B cell (primary cell): ENCODE data around the gene OLIG2. TPM values are rescaled to one million over a fixed set of nuclear protein-coding genes. Genes with fewer than 3 reads are reported as not detected.

Source experiments
- ATAC-seq: fragments of 200-7000 bp; cut with Tn5 transposase; one replicate; pipeline ENCODE4 v1.10.0; 2021; ENCODE audit warnings: low read depth, mild to moderate bottlenecking, moderate number of reproducible peaks, moderate library complexity
- CTCF ChIA-PET: fragments of 350-600 bp; sonication (Branson Sonifier 250); formaldehyde crosslinking; loops from one replicate; lab custom pipeline; 2021; ENCODE audit warnings: antibody characterized with exemption, inconsistent platforms; lab: Charles Lee
- POLR2A ChIA-PET: fragments of 350-600 bp; sonication (Branson Sonifier 250); formaldehyde crosslinking; loops from one replicate; lab custom pipeline; 2021; ENCODE audit warnings: antibody characterized with exemption; lab: Charles Lee
- DNase-seq: peaks from one replicate; pipeline ENCODE4 v3.0.0; 2013
- H2AFZ ChIP-seq: 2 replicates; pipeline ENCODE4 v1.6.1; 2012; ENCODE audit warnings: mild to moderate bottlenecking, low read depth, low read length; ENCODE audit not compliant: insufficient read depth, poor library complexity, severe bottlenecking
- H3K27ac ChIP-seq, 2 donors: 1 replicate in 1 of 2; 2 replicates in 1 of 2; pipeline ENCODE4 v1.5.1; 2012 to 2013; ENCODE audit warnings: low read length in 2 of 2, mild to moderate bottlenecking in 2 of 2, moderate library complexity in 1 of 2
- H3K27me3 ChIP-seq, 4 experiments: fragments of 200-600 bp in 1 of 4; sonication (generic) in 1 of 4; replicated peaks in 1 of 4; 1 replicate in 2 of 4; 2 replicates in 2 of 4; pipeline versions ENCODE4 v1.6.1 to v1.7.0; 2013 to 2016; ENCODE audit warnings: low read length in 3 of 4, mild to moderate bottlenecking in 2 of 4, mixed read lengths in 1 of 4, moderate library complexity in 1 of 4; ENCODE audit not compliant: insufficient read depth in 4 of 4, control insufficient read depth in 3 of 4; ENCODE audit errors: control extremely low read depth in 1 of 4
- H3K36me3 ChIP-seq, 2 experiments: replicated peaks in 1 of 2; 1 replicate in 1 of 2; 2 replicates in 1 of 2; pipeline versions ENCODE4 v1.6.1 to v1.7.1; 2013; ENCODE audit warnings: low read length in 1 of 2; ENCODE audit not compliant: insufficient read depth in 2 of 2, control insufficient read depth in 1 of 2; ENCODE audit errors: control extremely low read depth in 1 of 2, extremely low read depth in 1 of 2
- H3K4me1 ChIP-seq, 2 donors: fragments of 200-600 bp in 1 of 2; sonication (generic) in 1 of 2; 1 replicate in 1 of 2; 2 replicates in 1 of 2; pipeline versions ENCODE4 v1.5.1 to v1.6.1; 2013 to 2017; ENCODE audit warnings: low read length in 2 of 2; ENCODE audit not compliant: control insufficient read depth in 2 of 2, insufficient read depth in 2 of 2
- H3K4me2 ChIP-seq: replicated peaks from 2 replicates; pipeline ENCODE3; 2012; ENCODE audit warnings: mild to moderate bottlenecking, low read depth, low read length; ENCODE audit not compliant: poor library complexity, severe bottlenecking
- H3K4me3 ChIP-seq, 5 experiments: fragments of 200-600 bp in 1 of 5; sonication (generic) in 1 of 5; 1 replicate in 3 of 5; 2 replicates in 2 of 5; pipeline versions ENCODE4 v1.5.1 to v1.7.0; 2011 to 2016; ENCODE audit warnings: low read length in 4 of 5, mild to moderate bottlenecking in 4 of 5, low read depth in 2 of 5, control low read depth in 1 of 5, moderate library complexity in 1 of 5; ENCODE audit not compliant: insufficient read depth in 1 of 5; ENCODE audit errors: control extremely low read depth in 1 of 5, extremely low read depth in 1 of 5
- H3K79me2 ChIP-seq: fragments of 200-600 bp; sonication (generic); one replicate; pipeline ENCODE4 v1.6.0; 2016; ENCODE audit warnings: low read length; ENCODE audit not compliant: control insufficient read depth, insufficient read depth
- H3K9ac ChIP-seq: fragments of 200-600 bp; sonication (generic); 2 replicates; pipeline ENCODE4 v1.6.1; 2017; ENCODE audit warnings: mild to moderate bottlenecking, low read length, moderate library complexity
- H3K9me3 ChIP-seq, 3 donors: one replicate each; pipeline versions ENCODE4 v1.6.1 to v1.7.1; 2013; ENCODE audit warnings: low read length in 2 of 3; ENCODE audit not compliant: control insufficient read depth in 2 of 3, insufficient read depth in 1 of 3; ENCODE audit errors: control extremely low read depth in 1 of 3
- H4K20me1 ChIP-seq: 2 replicates; pipeline ENCODE4 v1.6.0; 2012; ENCODE audit warnings: mild to moderate bottlenecking, low read length; ENCODE audit not compliant: insufficient read depth, control insufficient read depth, poor library complexity, severe bottlenecking
- H3K27ac Mint-ChIP-seq: one replicate; pipeline ENCODE4 v1.8.0; 2021; ENCODE audit warnings: mixed read lengths
- H3K27me3 Mint-ChIP-seq: one replicate; pipeline ENCODE4 v1.8.0; 2021; ENCODE audit warnings: mixed read lengths
- H3K4me1 Mint-ChIP-seq: one replicate; pipeline ENCODE4 v1.8.0; 2021; ENCODE audit warnings: mixed read lengths
- H3K4me3 Mint-ChIP-seq: one replicate; pipeline ENCODE4 v1.8.0; 2021; ENCODE audit warnings: mixed read lengths
- H3K9me3 Mint-ChIP-seq: one replicate; pipeline ENCODE4 v1.8.0; 2022; ENCODE audit warnings: mixed read lengths; ENCODE audit not compliant: insufficient read depth
- EZH2 ChIP-seq: IDR thresholded peaks from 2 replicates; pipeline ENCODE4 v1.6.1; 2012; ENCODE audit warnings: borderline replicate concordance, low read depth, mild to moderate bottlenecking, moderate library complexity, low read length; ENCODE audit not compliant: insufficient read depth, poor library complexity, severe bottlenecking
- WGBS: methylation state at CpG from one replicate; pipeline ENCODE4 v1.1.5; 2013; ENCODE audit warnings: missing lambda C conversion rate; ENCODE audit not compliant: insufficient coverage; 5-methylcytosine and 5-hydroxymethylcytosine counted together
- intact Hi-C: fragments of 100-400 bp; cut with micrococcal nuclease; formaldehyde crosslinking; loops from one replicate; pipeline ENCODE4 v1.10.0; 2022
- polyA plus RNA-seq: library from polyadenylated mRNA; depleted of rRNA; stranded (reverse); fragments of >200 nt; gene quantifications from 2 replicates; pipeline ENCODE4 v1.2.3, GENCODE V29; 2012
- total RNA-seq, 2 donors: library from RNA; stranded (reverse); fragments of 120-200 nt in 1 of 2; gene quantifications; 1 replicate in 1 of 2; 2 replicates in 1 of 2; pipeline versions ENCODE4 v1.2.3 to v1.2.4, GENCODE V29; 2013 to 2022
- TF ChIP-seq, protein P1 (sequence below): fragments of 200-600 bp; IDR thresholded peaks from one replicate; pipeline ENCODE4 v1.8.0; 2022; ENCODE audit warnings: antibody characterized with exemption, mild to moderate bottlenecking

The OLIG2 gene
- total and polyA plus RNA-seq, 2 donors (not counting 1 experiment from before 2014, with no cell fraction given) = not detected

DNA sequence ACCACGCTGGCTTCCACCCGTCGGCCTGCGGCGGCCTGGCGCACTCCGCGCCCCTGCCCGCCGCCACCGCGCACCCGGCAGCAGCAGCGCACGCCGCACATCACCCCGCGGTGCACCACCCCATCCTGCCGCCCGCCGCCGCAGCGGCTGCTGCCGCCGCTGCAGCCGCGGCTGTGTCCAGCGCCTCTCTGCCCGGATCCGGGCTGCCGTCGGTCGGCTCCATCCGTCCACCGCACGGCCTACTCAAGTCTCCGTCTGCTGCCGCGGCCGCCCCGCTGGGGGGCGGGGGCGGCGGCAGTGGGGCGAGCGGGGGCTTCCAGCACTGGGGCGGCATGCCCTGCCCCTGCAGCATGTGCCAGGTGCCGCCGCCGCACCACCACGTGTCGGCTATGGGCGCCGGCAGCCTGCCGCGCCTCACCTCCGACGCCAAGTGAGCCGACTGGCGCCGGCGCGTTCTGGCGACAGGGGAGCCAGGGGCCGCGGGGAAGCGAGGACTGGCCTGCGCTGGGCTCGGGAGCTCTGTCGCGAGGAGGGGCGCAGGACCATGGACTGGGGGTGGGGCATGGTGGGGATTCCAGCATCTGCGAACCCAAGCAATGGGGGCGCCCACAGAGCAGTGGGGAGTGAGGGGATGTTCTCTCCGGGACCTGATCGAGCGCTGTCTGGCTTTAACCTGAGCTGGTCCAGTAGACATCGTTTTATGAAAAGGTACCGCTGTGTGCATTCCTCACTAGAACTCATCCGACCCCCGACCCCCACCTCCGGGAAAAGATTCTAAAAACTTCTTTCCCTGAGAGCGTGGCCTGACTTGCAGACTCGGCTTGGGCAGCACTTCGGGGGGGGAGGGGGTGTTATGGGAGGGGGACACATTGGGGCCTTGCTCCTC is 1.9 kb downstream of the OLIG2 start:
- peak overlapping the region; percentile 51 for H3K4me2 ChIP-seq
- DNase-seq (peak; percentile 15), ATAC-seq (no peak)
- no peak overlapping the region for H2AFZ ChIP-seq
- no peaks in the 10 kb centered on the region for H4K20me1 ChIP-seq
- peaks cover 46 to 53% of the 10 kb centered on the region in 2 donors for H3K4me1 ChIP-seq
- CTCF ChIA-PET = no interaction called here
- no peak overlapping the region for H3K4me3 ChIP-seq
- Mint-ChIP-seq H3K27ac (no peak overlapping the region), H3K9me3 (no peaks in the 10 kb centered on the region), H3K4me3 (no peak overlapping the region), H3K4me1 (peaks cover 28% of the 10 kb centered on the region), H3K27me3 (peaks cover 59% of the 10 kb centered on the region)
- no peaks in the 10 kb centered on the region for H3K36me3 ChIP-seq
- H3K9ac ChIP-seq = no peak overlapping the region
- POLR2A ChIA-PET = no interaction called here
- 7% methylated on average over 80 of the region's 85 CpGs for WGBS
- intact Hi-C loops = no loop called here
- H3K27ac ChIP-seq = no peak overlapping the region
- H3K79me2 ChIP-seq = no peaks in the 10 kb centered on the region
- no peak for TF ChIP-seq EZH2
- TF ChIP-seq, protein P1, sequence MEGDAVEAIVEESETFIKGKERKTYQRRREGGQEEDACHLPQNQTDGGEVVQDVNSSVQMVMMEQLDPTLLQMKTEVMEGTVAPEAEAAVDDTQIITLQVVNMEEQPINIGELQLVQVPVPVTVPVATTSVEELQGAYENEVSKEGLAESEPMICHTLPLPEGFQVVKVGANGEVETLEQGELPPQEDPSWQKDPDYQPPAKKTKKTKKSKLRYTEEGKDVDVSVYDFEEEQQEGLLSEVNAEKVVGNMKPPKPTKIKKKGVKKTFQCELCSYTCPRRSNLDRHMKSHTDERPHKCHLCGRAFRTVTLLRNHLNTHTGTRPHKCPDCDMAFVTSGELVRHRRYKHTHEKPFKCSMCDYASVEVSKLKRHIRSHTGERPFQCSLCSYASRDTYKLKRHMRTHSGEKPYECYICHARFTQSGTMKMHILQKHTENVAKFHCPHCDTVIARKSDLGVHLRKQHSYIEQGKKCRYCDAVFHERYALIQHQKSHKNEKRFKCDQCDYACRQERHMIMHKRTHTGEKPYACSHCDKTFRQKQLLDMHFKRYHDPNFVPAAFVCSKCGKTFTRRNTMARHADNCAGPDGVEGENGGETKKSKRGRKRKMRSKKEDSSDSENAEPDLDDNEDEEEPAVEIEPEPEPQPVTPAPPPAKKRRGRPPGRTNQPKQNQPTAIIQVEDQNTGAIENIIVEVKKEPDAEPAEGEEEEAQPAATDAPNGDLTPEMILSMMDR = no peak
- H3K9me3 ChIP-seq = peaks cover 0 to 56% (median 0%) of the 10 kb centered on the region in 3 donors
- H3K27me3 ChIP-seq = peaks cover 0 to 86% (median 46%) of the 10 kb centered on the region in 4 experiments

DNA sequence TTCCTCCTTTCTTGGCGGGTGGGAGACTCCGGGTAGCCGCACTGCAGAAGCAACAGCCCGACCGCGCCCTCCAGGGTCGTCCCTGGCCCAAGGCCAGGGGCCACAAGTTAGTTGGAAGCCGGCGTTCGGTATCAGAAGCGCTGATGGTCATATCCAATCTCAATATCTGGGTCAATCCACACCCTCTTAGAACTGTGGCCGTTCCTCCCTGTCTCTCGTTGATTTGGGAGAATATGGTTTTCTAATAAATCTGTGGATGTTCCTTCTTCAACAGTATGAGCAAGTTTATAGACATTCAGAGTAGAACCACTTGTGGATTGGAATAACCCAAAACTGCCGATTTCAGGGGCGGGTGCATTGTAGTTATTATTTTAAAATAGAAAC is 2.5 kb downstream of the OLIG2 start:
- Mint-ChIP-seq H3K4me1 (peaks cover 27% of the 10 kb centered on the region), H3K27me3 (peaks cover 59% of the 10 kb centered on the region), H3K27ac (peak overlapping the region; percentile 56), H3K4me3 (peak overlapping the region; percentile 23), H3K9me3 (no peaks in the 10 kb centered on the region)
- DNase-seq (peak; percentile 16), ATAC-seq (no peak)
- Histone ChIP-seq H3K4me2 (peak overlapping the region; percentile 51), H3K4me1 (peaks cover 46% of the 10 kb centered on the region in 2 donors), H3K4me3 (no peak overlapping the region), H3K27me3 (peaks cover 0 to 81% (median 42%) of the 10 kb centered on the region in 4 experiments), H3K27ac (no peak overlapping the region), H3K9ac (no peak overlapping the region), H3K79me2 (no peaks in the 10 kb centered on the region), H4K20me1 (no peaks in the 10 kb centered on the region), H3K36me3 (no peaks in the 10 kb centered on the region), H2AFZ (no peak overlapping the region), H3K9me3 (peaks cover 0 to 52% (median 0%) of the 10 kb centered on the region in 3 donors)
- 4% methylated on average over 6 of the region's 15 CpGs for WGBS
- ChIA-PET CTCF (no interaction called here), POLR2A (no interaction called here)
- intact Hi-C loops = no loop called here
- TF ChIP-seq, protein P1 = no peak
- no peak for TF ChIP-seq EZH2
